Raji (cell line): ENCODE data around the gene ZDHHC7.

ENCODE experiments used
- POLR2A ChIP-seq: IDR thresholded peaks from 2 replicates; pipeline ENCODE4 v1.6.1; 2011; ENCODE audit warnings: low read depth, low read length, control low read depth; ENCODE audit not compliant: insufficient read depth

The ZDHHC7 gene

GRCh38 chr16:85031451-85031850 lies 20.1 kb upstream of the ZDHHC7 start:
- no peak for TF ChIP-seq POLR2A

- no peak for TF ChIP-seq POLR2A
These were observed 18.7 kb upstream of the ZDHHC7 start for GRCh38 chr16:85029981-85030401.

- no peak for TF ChIP-seq POLR2A
These were observed 18.1 kb upstream of the ZDHHC7 start for GRCh38 chr16:85029408-85029784.

GRCh38 chr16:85028685-85029407 lies 17.5 kb upstream of the ZDHHC7 start:
- TF ChIP-seq POLR2A, result no peak

- no peak for TF ChIP-seq POLR2A
These were observed 16.8 kb upstream of the ZDHHC7 start for GRCh38 chr16:85027958-85028684.

- TF ChIP-seq POLR2A, result peak; percentile 75
These were observed 16.1 kb upstream of the ZDHHC7 start, which contains the start of gene KIAA0513 for GRCh38 chr16:85027349-85027957. TSS of gene KIAA0513 (plus strand) at chr16:85027795. CDS start at chr16:85067072, 39,277 bp downstream.

GRCh38 chr16:85026703-85027102 lies 15.4 kb upstream of the ZDHHC7 start:
- TF ChIP-seq POLR2A, result no peak

GRCh38 chr16:85025781-85026653 lies 14.7 kb upstream of the ZDHHC7 start:
- no peak for TF ChIP-seq POLR2A

- no peak for TF ChIP-seq POLR2A
These were observed 8.4 kb upstream of the ZDHHC7 start for GRCh38 chr16:85019659-85020245.

GRCh38 chr16:85018529-85019236 lies 7.3 kb upstream of the ZDHHC7 start:
- TF ChIP-seq POLR2A, result no peak

- TF ChIP-seq POLR2A, result no peak
These were observed 6.3 kb upstream of the ZDHHC7 start for GRCh38 chr16:85017633-85018032.

- no peak for TF ChIP-seq POLR2A
These were observed 5.8 kb upstream of the ZDHHC7 start for GRCh38 chr16:85017151-85017550.

- TF ChIP-seq POLR2A, result no peak
These were observed 4.3 kb upstream of the ZDHHC7 start for GRCh38 chr16:85015481-85016187.

GRCh38 chr16:85014311-85014710 lies 3.0 kb upstream of the ZDHHC7 start:
- TF ChIP-seq POLR2A, result no peak

- no peak for TF ChIP-seq POLR2A
These were observed 530 bp upstream of the ZDHHC7 start for GRCh38 chr16:85011846-85012284.
